ENCODE data around the gene LGALS12. TPM values are rescaled to one million over a fixed set of nuclear protein-coding genes. Genes with fewer than 3 reads are reported as not detected.

Gene LGALS12
- total RNA-seq, 2 experiments from 2014 or later = not detected

GRCh38 chr11:63501236-63501635, 4.6 kb upstream of the LGALS12 start:
- H3K36me3 ChIP-seq (ENCODE audit: insufficient read depth, low read length) = no peaks in the 10 kb centered on the region
- intact Hi-C loops (cut with micrococcal nuclease; ENCODE audit: unreplicated experiment) = no loop called here
- no peak overlapping the region for H2AFZ ChIP-seq (ENCODE audit: low read length)
- H3K27ac ChIP-seq (ENCODE audit: low read depth, low read length, poor library complexity, severe bottlenecking) = no peak overlapping the region
- no peak overlapping the region for H3K4me3 ChIP-seq (ENCODE audit: low read depth, low read length, poor library complexity, severe bottlenecking)
- no TSS peak for BruUV-seq (replicated peaks)
- DNase-seq (ENCODE audit: low spot score) = no peak
- peaks cover 9% of the 10 kb centered on the region; the same call in 1 of the 2 replicates for H3K9me3 ChIP-seq (ENCODE audit: low read length)
- no peaks in the 10 kb centered on the region for H3K79me2 ChIP-seq (ENCODE audit: insufficient read depth, low read depth, low read length)
- H3K9me2 ChIP-seq (ENCODE audit: insufficient read depth, low read length) = no peaks in the 10 kb centered on the region
- ChIA-PET CTCF (ENCODE audit: unreplicated experiment) (no interaction called here), POLR2A (no interaction called here)
- no peaks in the 10 kb centered on the region for H3K4me1 ChIP-seq (ENCODE audit: insufficient read depth, low read length, poor library complexity, severe bottlenecking)
- H4K20me1 ChIP-seq (ENCODE audit: insufficient read depth, low read length) = no peaks in the 10 kb centered on the region
- TF ChIP-seq EZH2phosphoT487 (IDR thresholded peaks at IDR 0.05; ENCODE audit: borderline replicate concordance, low read depth, low read length) = no peak
- TF ChIP-seq, protein P1, sequence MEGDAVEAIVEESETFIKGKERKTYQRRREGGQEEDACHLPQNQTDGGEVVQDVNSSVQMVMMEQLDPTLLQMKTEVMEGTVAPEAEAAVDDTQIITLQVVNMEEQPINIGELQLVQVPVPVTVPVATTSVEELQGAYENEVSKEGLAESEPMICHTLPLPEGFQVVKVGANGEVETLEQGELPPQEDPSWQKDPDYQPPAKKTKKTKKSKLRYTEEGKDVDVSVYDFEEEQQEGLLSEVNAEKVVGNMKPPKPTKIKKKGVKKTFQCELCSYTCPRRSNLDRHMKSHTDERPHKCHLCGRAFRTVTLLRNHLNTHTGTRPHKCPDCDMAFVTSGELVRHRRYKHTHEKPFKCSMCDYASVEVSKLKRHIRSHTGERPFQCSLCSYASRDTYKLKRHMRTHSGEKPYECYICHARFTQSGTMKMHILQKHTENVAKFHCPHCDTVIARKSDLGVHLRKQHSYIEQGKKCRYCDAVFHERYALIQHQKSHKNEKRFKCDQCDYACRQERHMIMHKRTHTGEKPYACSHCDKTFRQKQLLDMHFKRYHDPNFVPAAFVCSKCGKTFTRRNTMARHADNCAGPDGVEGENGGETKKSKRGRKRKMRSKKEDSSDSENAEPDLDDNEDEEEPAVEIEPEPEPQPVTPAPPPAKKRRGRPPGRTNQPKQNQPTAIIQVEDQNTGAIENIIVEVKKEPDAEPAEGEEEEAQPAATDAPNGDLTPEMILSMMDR (conservative IDR thresholded peaks at IDR 0.05; ENCODE audit: low read length) = no peak
- no peak overlapping the region for H3K4me2 ChIP-seq (ENCODE audit: low read length)

DNA sequence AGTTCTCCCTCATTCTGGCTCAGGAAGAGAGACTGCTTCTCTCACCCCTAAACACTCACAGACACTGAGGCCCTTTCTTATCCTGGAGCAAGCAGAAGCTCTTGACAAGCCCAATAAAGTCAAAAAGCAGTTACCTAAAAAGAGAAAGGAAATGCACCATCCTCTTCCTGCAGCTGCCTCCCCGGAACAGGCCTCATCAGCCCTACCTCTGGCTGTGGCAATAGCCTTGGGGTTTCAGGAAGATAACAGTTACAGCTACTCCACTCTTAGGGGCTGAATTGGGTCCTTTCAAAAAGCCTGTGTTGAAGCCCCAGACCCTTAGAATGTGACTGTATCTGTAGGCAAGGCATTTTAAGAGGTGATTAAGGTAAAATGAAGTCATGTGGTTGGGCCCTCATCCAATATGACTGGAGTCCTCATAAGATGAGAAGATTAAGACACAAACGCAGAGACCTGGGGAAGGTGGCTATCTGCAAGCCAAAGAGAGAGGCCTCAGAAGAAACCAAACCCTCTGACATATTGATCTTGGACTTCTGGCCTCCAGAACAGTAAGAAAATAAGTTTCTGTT, 3.5 kb upstream of the LGALS12 start:
- CTCF ChIA-PET (ENCODE audit: unreplicated experiment) = no interaction called here
- Histone ChIP-seq H3K36me3 (ENCODE audit: insufficient read depth, low read length) (no peaks in the 10 kb centered on the region), H3K79me2 (ENCODE audit: insufficient read depth, low read depth, low read length) (no peaks in the 10 kb centered on the region), H3K4me1 (ENCODE audit: insufficient read depth, low read length, poor library complexity, severe bottlenecking) (no peaks in the 10 kb centered on the region), H3K27ac (ENCODE audit: low read depth, low read length, poor library complexity, severe bottlenecking) (no peak overlapping the region), H3K4me3 (ENCODE audit: low read depth, low read length, poor library complexity, severe bottlenecking) (no peak overlapping the region), H3K9me2 (ENCODE audit: insufficient read depth, low read length) (no peaks in the 10 kb centered on the region), H2AFZ (ENCODE audit: low read length) (no peak overlapping the region), H4K20me1 (ENCODE audit: insufficient read depth, low read length) (no peaks in the 10 kb centered on the region), H3K9me3 (ENCODE audit: low read length) (peaks cover 9% of the 10 kb centered on the region; the same call in 1 of the 2 replicates), H3K4me2 (ENCODE audit: low read length) (no peak overlapping the region)
- no peak for DNase-seq (ENCODE audit: low spot score)
- BruUV-seq (replicated peaks) = no TSS peak
- no peak for TF ChIP-seq EZH2phosphoT487 (IDR thresholded peaks at IDR 0.05; ENCODE audit: borderline replicate concordance, low read depth, low read length)
- TF ChIP-seq, protein P1 (conservative IDR thresholded peaks at IDR 0.05; ENCODE audit: low read length) = no peak
- POLR2A ChIA-PET = no interaction called here
- intact Hi-C loops (cut with micrococcal nuclease; ENCODE audit: unreplicated experiment) = no loop called here

GRCh38 chr11:63503492-63503891, 2.4 kb upstream of the LGALS12 start:
- Histone ChIP-seq H2AFZ (ENCODE audit: low read length) (no peak overlapping the region), H3K9me2 (ENCODE audit: insufficient read depth, low read length) (no peaks in the 10 kb centered on the region), H3K4me2 (ENCODE audit: low read length) (no peak overlapping the region), H3K4me1 (ENCODE audit: insufficient read depth, low read length, poor library complexity, severe bottlenecking) (no peaks in the 10 kb centered on the region), H3K79me2 (ENCODE audit: insufficient read depth, low read depth, low read length) (no peaks in the 10 kb centered on the region), H3K9me3 (ENCODE audit: low read length) (peaks cover 9% of the 10 kb centered on the region; the same call in 1 of the 2 replicates), H3K27ac (ENCODE audit: low read depth, low read length, poor library complexity, severe bottlenecking) (no peak overlapping the region), H3K4me3 (ENCODE audit: low read depth, low read length, poor library complexity, severe bottlenecking) (no peak overlapping the region), H3K36me3 (ENCODE audit: insufficient read depth, low read length) (no peaks in the 10 kb centered on the region), H4K20me1 (ENCODE audit: insufficient read depth, low read length) (no peaks in the 10 kb centered on the region)
- BruUV-seq (replicated peaks) = no TSS peak
- no peak for DNase-seq (ENCODE audit: low spot score)
- POLR2A ChIA-PET = no interaction called here
- CTCF ChIA-PET (ENCODE audit: unreplicated experiment) = no interaction called here
- intact Hi-C loops (cut with micrococcal nuclease; ENCODE audit: unreplicated experiment) = no loop called here
- no peak for TF ChIP-seq EZH2phosphoT487 (IDR thresholded peaks at IDR 0.05; ENCODE audit: borderline replicate concordance, low read depth, low read length)
- TF ChIP-seq, protein P1 (conservative IDR thresholded peaks at IDR 0.05; ENCODE audit: low read length) = no peak

Measured in OCI-LY7 (cell line).